ENCODE results near the gene CACNA2D2.

- no peak for TF ChIP-seq GABPA (IDR thresholded peaks at IDR 0.05 in 1 of 2, conservative IDR thresholded peaks at IDR 0.05 in 1 of 2)
- no peak for TF ChIP-seq RAD21 (IDR thresholded peaks at IDR 0.05)
Measured at GRCh38 chr3:50427217-50427616, 76.2 kb downstream of the CACNA2D2 start.

Data from liver (tissue), 2 donors.